ENCODE measurements around the gene SUN3. TPM values are rescaled to one million over a fixed set of nuclear protein-coding genes. Genes with fewer than 3 reads are reported as not detected.

Gene SUN3
- total RNA-seq, 1 experiment from 2014 or later = not detected

DNA sequence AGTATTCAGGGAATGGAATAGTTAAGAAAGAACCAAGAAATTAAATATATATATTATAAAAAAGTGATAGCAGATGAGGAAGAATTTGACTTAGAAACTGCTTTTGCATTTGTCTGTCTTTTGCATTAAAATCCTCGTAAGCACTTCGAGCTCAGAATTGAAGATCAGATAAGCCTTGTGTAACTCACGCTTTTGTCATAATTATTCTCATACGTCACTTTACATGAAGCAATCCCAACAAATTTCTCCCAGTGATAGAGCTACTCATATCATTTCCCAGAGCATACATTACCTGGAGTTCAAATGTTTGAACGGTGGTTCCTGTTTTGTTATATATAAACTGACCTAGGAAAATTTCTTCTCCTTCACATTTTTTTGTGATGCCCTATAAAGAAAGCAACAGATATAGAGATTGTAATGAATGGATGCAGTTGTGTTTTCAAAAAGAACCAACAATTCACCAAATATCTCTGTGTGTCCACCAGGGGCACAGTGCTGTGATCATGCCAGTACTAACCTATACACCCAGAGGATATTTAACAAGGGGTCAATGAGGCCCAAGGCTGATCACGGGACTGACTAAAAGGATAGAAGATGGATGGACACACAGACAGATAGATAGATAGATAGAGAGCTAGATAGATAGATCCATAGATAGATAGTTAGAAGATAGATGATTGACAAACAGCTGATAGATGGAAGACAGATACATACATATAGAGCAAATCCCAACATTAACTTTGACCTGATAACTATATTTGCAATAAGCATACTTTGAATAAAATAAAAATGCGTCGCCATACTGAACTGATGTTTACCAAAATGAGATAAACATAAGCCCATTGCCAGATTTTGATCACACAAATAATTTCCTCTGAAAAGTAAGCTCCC, 40.2 kb downstream of the SUN3 start:
- H3K36me3 Mint-ChIP-seq = peaks cover 4% of the 10 kb centered on the region; the same call in 1 of the 2 replicates
- peaks cover 7% of the 10 kb centered on the region for H3K9me3 Mint-ChIP-seq
- H3K4me1 Mint-ChIP-seq = peaks cover 38% of the 10 kb centered on the region
- DNase-seq (ENCODE audit: low spot score) (no peak), ATAC-seq (peak; percentile 55)
- peak overlapping the region; percentile 1; the same call in 1 of the 2 replicates for H3K4me3 Mint-ChIP-seq
- TF ChIP-seq MYBL2 (CRISPR knock-in tag; IDR thresholded peaks at IDR 0.05) = no peak
- TF ChIP-seq MXD4 (CRISPR knock-in tag; IDR thresholded peaks at IDR 0.05; ENCODE audit: borderline replicate concordance) = no peak
- TF ChIP-seq FOXK1 (CRISPR knock-in tag; IDR thresholded peaks at IDR 0.05) = no peak
- TF ChIP-seq ZNF138 (CRISPR knock-in tag; conservative IDR thresholded peaks at IDR 0.05) = no peak
- TF ChIP-seq NFATC4 (CRISPR knock-in tag; IDR thresholded peaks at IDR 0.05) = no peak
- TF ChIP-seq ETV6 (CRISPR knock-in tag; IDR thresholded peaks at IDR 0.05) = no peak
- TF ChIP-seq SMAD4 (CRISPR knock-in tag; IDR thresholded peaks at IDR 0.05) = no peak
- TF ChIP-seq, protein P1, sequence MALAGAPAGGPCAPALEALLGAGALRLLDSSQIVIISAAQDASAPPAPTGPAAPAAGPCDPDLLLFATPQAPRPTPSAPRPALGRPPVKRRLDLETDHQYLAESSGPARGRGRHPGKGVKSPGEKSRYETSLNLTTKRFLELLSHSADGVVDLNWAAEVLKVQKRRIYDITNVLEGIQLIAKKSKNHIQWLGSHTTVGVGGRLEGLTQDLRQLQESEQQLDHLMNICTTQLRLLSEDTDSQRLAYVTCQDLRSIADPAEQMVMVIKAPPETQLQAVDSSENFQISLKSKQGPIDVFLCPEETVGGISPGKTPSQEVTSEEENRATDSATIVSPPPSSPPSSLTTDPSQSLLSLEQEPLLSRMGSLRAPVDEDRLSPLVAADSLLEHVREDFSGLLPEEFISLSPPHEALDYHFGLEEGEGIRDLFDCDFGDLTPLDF (CRISPR knock-in tag; IDR thresholded peaks at IDR 0.05) = no peak
- TF ChIP-seq, protein P2, sequence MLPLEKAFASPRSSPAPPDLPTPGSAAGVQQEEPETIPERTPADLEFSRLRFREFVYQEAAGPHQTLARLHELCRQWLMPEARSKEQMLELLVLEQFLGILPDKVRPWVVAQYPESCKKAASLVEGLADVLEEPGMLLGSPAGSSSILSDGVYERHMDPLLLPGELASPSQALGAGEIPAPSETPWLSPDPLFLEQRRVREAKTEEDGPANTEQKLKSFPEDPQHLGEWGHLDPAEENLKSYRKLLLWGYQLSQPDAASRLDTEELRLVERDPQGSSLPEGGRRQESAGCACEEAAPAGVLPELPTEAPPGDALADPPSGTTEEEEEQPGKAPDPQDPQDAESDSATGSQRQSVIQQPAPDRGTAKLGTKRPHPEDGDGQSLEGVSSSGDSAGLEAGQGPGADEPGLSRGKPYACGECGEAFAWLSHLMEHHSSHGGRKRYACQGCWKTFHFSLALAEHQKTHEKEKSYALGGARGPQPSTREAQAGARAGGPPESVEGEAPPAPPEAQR (CRISPR knock-in tag; IDR thresholded peaks at IDR 0.05) = no peak
- no peak for TF ChIP-seq E2F5 (CRISPR knock-in tag; IDR thresholded peaks at IDR 0.05)
- CTCF ChIA-PET = interaction anchor here (0.9 to 1.7 kb wide), 11 partner anchors 9 to 185 kb away, joined by 3 to 6 read pairs (median 3); partner anchors contain the start of genes HUS1 and UPP1
- H3K27ac Mint-ChIP-seq = peak overlapping the region; percentile 67; the same call in 1 of the 2 replicates
- POLR2A ChIA-PET = no interaction called here
- H3K27me3 Mint-ChIP-seq (ENCODE audit: low read depth) = no peaks in the 10 kb centered on the region

GRCh38 chr7:47982610-47983009, 46.3 kb downstream of the SUN3 start:
- TF ChIP-seq, protein P3, sequence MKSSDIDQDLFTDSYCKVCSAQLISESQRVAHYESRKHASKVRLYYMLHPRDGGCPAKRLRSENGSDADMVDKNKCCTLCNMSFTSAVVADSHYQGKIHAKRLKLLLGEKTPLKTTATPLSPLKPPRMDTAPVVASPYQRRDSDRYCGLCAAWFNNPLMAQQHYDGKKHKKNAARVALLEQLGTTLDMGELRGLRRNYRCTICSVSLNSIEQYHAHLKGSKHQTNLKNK (CRISPR knock-in tag; IDR thresholded peaks at IDR 0.05) = no peak
- TF ChIP-seq FOXP4 (CRISPR knock-in tag; IDR thresholded peaks at IDR 0.05) (no peak), ZNF138 (CRISPR knock-in tag; conservative IDR thresholded peaks at IDR 0.05) (no peak), FOXJ3 (CRISPR knock-in tag; IDR thresholded peaks at IDR 0.05; ENCODE audit: borderline replicate concordance) (no peak), ELF4 (CRISPR knock-in tag; IDR thresholded peaks at IDR 0.05; ENCODE audit: low read depth) (no peak), ZNF396 (CRISPR knock-in tag; IDR thresholded peaks at IDR 0.05; ENCODE audit: borderline replicate concordance) (no peak), ESRRA (CRISPR knock-in tag; IDR thresholded peaks at IDR 0.05; ENCODE audit: borderline replicate concordance) (no peak), ZNF532 (CRISPR knock-in tag; IDR thresholded peaks at IDR 0.05; ENCODE audit: borderline replicate concordance) (no peak), ZNF232 (CRISPR knock-in tag; IDR thresholded peaks at IDR 0.05) (no peak), NFATC4 (CRISPR knock-in tag; IDR thresholded peaks at IDR 0.05) (no peak), TP53 (CRISPR knock-in tag; IDR thresholded peaks at IDR 0.05) (no peak), ZNF219 (CRISPR knock-in tag; IDR thresholded peaks at IDR 0.05; ENCODE audit: borderline replicate concordance) (no peak)
- TF ChIP-seq, protein P4, sequence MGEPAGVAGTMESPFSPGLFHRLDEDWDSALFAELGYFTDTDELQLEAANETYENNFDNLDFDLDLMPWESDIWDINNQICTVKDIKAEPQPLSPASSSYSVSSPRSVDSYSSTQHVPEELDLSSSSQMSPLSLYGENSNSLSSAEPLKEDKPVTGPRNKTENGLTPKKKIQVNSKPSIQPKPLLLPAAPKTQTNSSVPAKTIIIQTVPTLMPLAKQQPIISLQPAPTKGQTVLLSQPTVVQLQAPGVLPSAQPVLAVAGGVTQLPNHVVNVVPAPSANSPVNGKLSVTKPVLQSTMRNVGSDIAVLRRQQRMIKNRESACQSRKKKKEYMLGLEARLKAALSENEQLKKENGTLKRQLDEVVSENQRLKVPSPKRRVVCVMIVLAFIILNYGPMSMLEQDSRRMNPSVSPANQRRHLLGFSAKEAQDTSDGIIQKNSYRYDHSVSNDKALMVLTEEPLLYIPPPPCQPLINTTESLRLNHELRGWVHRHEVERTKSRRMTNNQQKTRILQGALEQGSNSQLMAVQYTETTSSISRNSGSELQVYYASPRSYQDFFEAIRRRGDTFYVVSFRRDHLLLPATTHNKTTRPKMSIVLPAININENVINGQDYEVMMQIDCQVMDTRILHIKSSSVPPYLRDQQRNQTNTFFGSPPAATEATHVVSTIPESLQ (CRISPR knock-in tag; IDR thresholded peaks at IDR 0.05) = no peak
- ChIA-PET POLR2A (no interaction called here), CTCF (interaction anchor here (0.7 to 1.4 kb wide), 3 partner anchors 9 to 172 kb away, joined by 3 to 6 read pairs (median 3); no protein-coding TSS in a partner anchor)
- Mint-ChIP-seq H3K9me3 (0 out of 2 replicates have a peak, but pooled peaks cover 2% of the 10 kb centered on the region), H3K27ac (no peak overlapping the region), H3K4me1 (peaks cover 9% of the 10 kb centered on the region), H3K4me3 (no peak overlapping the region), H3K36me3 (peaks cover 10% of the 10 kb centered on the region), H3K27me3 (ENCODE audit: low read depth) (no peaks in the 10 kb centered on the region)
- DNase-seq (ENCODE audit: low spot score) = no peak
- ATAC-seq = no peak
